HG03521 (cell line): Measurements from ENCODE around the gene DRD4.

ENCODE experiments used
- ATAC-seq: cut with Tn5 transposase; IDR thresholded peaks from one replicate; pipeline ENCODE4 v1.9.1; 2021; ENCODE audit warnings: mild to moderate bottlenecking, moderate library complexity; ENCODE audit not compliant: unreplicated experiment

DRD4 gene

DNA sequence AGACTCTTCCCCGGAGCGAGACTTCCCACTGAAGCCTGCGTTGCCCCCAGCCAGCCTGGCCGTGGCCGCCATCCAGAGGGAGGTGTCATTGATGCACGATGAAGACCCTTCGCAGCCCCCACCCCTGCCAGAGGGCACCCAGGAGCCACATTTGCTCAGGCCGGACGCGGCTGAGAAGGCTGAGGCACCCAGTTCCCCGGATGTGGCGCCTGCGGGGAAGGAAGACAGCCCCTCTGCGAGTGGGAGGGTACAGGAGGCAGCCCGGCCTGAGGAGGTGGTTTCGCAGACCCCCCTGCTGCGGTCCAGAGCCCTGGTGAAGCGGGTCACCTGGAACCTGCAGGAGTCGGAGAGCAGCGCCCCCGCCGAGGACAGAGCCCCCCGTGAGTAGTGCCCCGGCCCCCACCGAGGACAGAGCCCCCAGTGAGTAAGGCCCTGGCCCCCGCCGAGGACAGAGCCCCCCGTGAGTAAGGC lies 27.7 kb upstream of the DRD4 start:
- no peak for ATAC-seq

- ATAC-seq, result no peak
These were observed 26.8 kb upstream of the DRD4 start for GRCh38 chr11:610146-610801.

- ATAC-seq, result no peak
These were observed 25.8 kb upstream of the DRD4 start for GRCh38 chr11:611001-611996.

GRCh38 chr11:612201-612960 lies 24.7 kb upstream of the DRD4 start:
- ATAC-seq, result no peak

GRCh38 chr11:612961-613300 lies 24.1 kb upstream of the DRD4 start:
- ATAC-seq, result no peak

- ATAC-seq, result no peak
These were observed 23.6 kb upstream of the DRD4 start for GRCh38 chr11:613369-613968.

DNA sequence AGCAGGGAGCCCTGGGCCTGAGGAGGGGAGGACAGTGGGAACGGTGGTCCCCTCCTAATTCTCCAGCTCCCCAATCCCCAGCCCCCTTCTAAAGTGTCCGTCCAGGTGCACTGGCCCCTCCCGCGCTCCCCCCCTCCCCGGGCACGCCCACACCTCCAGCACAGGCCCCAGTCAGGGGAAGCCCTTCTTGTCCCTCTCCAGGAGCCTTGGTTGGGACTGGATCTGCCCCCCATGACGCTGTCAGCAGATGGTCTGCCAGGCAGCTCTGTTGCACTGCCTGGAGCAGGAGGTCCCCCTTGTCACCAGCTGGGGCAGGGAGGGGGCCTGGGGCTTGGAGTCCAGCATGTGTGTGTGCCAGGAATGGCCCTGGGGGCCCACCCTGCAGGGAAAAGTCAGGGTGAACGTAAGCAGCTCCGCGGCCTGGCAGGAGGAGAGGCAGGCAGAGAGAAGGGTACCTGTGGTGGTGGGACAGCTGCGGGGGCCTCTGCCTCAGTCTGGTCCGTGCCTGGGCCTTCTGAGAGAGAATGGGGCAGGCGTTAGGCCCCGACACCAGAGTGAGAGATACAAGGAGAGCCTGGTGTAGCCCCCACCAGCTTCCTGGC lies 22.9 kb upstream of the DRD4 start:
- no peak for ATAC-seq

GRCh38 chr11:614623-615503 lies 22.2 kb upstream of the DRD4 start:
- ATAC-seq, result no peak

GRCh38 chr11:615504-616319 lies 21.4 kb upstream of the DRD4 start, which contains the start of gene IRF7:
IRF7 (minus strand) TSS chr11:615950; CDS start chr11:615364, 586 bp downstream.
- peak; percentile 70 for ATAC-seq

GRCh38 chr11:616320-617198 lies 20.5 kb upstream of the DRD4 start:
- ATAC-seq, result no peak

DNA sequence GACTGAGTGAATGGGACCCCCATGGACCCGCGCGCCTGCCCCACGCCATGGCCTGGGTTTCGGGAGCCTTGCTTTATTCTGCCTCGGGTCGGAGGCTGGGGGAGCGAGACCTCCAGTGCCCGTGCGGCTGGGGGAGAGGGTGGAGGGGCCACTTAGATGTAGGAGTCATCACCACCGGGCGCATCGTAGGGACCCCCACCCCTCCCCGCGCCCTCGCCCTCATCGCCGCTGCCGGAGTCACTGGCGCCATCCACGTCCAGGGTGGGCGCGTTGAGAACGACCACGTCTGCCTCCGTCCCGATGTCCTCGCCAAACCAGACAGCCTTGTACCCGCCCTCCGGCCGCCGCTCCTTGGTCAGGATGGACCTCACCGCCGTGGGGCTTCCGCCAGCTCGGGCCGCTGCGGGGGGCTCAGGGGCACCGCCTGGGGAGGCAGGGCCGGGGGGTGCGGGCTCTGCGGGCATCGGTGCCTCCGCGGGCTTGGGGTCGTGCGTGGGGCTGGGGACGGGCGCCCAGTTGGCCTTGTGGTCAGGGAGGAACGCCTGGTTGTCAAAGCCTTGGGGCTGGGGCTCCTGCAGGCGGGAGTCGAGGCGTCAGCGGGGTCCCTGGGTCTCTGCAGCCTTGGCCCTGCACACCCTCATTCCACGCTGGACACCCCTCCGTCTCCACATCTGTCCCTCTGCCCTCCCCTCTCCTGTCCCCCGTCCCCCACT lies 19.7 kb upstream of the DRD4 start:
- ATAC-seq, result no peak

DNA sequence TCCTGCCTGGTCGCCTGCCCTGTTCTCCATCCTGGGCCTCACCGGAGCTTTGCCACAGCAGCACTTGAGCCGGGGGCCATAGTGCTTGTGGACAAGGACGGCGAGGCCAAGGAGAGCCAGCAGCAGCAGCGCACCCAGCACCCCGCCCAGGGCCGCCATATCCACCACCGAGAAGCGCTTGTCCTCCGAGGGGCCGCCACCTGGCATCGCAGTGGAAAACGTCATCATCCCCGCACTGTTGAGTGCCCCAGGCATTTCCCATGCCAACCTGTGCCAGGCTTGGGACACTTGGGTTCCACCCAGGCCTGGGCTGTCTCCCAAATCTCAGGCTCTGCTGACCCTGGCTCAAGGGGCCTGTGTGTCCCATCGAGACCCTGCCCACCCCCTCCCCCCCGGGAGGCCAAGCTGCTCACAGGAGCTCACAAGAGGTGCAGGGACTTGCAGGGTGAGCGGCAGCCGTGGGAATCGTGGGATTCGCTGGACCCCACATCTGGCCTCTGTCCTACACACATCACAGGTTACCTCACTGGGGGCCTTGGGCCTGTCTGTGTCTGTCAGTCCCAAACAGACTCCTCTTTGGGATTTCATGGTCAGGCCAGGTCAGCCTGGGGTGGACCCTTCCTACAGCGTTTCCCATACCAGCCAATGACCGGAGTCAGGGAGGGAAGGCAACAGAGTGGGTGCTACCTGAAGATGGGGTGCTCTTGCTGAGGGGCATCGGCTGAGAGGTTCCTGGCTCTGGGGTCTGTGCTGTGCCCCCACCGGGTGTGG lies 19.0 kb upstream of the DRD4 start:
- no peak for ATAC-seq

DNA sequence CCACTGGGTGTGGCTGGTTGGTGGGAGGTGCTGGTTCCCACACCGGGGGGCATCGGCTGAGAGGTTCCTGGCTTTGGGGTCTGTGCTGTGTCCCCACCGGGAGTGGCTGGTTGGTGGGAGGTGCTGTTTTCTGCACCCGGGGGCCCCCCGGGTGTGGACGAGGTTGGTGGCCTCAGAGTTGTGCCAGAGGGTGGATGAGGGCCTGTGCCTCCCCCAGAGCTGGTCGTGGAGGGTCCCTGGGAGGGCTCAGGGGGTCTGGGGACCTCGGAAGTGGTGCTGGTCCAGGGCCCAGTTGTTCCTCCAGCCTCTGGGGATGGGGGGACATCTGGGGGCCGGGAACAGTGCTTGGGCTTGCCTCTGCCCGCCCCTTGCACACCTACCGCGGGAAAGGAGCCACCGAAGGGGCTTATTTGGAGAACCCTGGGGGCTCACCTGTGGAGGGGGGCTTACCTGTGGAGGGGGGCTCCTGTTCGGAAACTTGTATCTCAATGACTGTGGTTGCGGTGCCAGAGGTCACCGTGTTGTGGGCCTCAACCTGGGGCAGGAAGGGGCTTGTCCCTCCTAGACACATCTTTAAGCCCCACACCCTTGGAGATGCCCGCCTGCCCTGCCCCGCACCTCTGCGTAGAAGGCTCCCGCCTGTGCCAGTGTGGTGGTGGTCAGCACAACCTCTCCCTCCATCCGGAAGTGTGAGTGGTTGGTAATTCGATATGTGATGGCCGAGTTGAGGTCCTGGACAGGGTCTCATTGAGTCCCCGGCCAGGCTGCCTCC lies 18.0 kb upstream of the DRD4 start:
- no peak for ATAC-seq

GRCh38 chr11:619628-620050 lies 17.4 kb upstream of the DRD4 start:
- ATAC-seq, result no peak

DNA sequence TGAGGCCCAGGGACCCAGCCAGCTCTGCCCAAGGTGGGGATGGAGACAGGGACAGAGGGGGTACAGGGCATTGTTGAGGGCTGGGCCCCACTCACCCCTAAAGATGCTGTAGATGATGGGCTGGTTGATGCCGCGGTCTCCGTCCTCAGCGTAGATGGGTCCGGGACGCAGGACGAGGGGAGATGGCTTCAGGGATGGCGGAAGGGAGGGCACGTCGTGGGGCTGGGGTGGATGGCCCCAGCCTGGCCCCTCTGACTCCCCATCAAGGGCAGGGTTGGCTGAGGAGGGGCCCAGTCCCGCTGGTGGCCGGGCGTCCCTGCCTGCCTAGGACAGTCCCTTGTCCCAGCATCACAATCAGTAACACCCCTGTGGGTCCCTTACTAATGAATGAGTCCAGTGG lies 16.9 kb upstream of the DRD4 start:
- ATAC-seq, result no peak
